Upper lobe of left lung (tissue), 6 donors: ENCODE measurements around the gene PEPD. TPM values are rescaled to one million over a fixed set of nuclear protein-coding genes. Genes with fewer than 3 reads are reported as not detected.

Experiments used
- ATAC-seq, 2 donors: fragments of 200-7000 bp; cut with Tn5 transposase; one replicate each; pipeline ENCODE4 v1.9.1; 2022; ENCODE audit warnings: mild to moderate bottlenecking in 2 of 2, moderate library complexity in 2 of 2; ENCODE audit not compliant: low FRiP score in 2 of 2
- DNase-seq, 2 donors: peaks; one replicate each; pipeline ENCODE4 v3.0.0-alpha.2; 2019 to 2020
- H3K27ac ChIP-seq, 4 donors: fragments of 200-600 bp; sonication (generic); one replicate each; pipeline ENCODE4 v1.5.1; 2016 to 2019
- H3K27me3 ChIP-seq, 4 donors: fragments of 200-600 bp; sonication (generic); one replicate each; pipeline ENCODE4 v1.5.1; 2017 to 2019
- H3K36me3 ChIP-seq, 4 donors: fragments of 200-600 bp; sonication (generic); one replicate each; pipeline ENCODE4 v1.5.1; 2016 to 2019
- H3K4me1 ChIP-seq, 4 donors: fragments of 200-600 bp; sonication (generic); one replicate each; pipeline ENCODE4 v1.5.1; 2018 to 2019
- H3K4me3 ChIP-seq, 4 donors: fragments of 200-600 bp; sonication (generic); one replicate each; pipeline ENCODE4 v1.5.1; 2017 to 2019; ENCODE audit warnings: mild to moderate bottlenecking in 2 of 4, moderate library complexity in 1 of 4
- H3K9me3 ChIP-seq, 4 donors: fragments of 200-600 bp; sonication (generic); one replicate each; pipeline ENCODE4 v1.5.1; 2018 to 2019
- EP300 ChIP-seq, 4 donors: sonication (generic); formaldehyde crosslinking; IDR thresholded peaks; one replicate each; pipeline ENCODE4 v1.5.1; 2017; ENCODE audit warnings: antibody characterized with exemption in 4 of 4, control low read depth in 2 of 4
- POLR2A ChIP-seq, 4 donors: fragments of 450-650 bp; IDR thresholded peaks; one replicate each; pipeline ENCODE4 v1.5.1; 2016 to 2017; ENCODE audit warnings: antibody characterized with exemption in 4 of 4, mild to moderate bottlenecking in 2 of 4
- POLR2AphosphoS5 ChIP-seq, 2 donors: sonication (generic); formaldehyde crosslinking; IDR thresholded peaks; one replicate each; pipeline ENCODE4 v1.5.1; 2017; ENCODE audit warnings: antibody characterized with exemption in 2 of 2
- WGBS, 2 donors: methylation state at CpG; one replicate each; pipeline ENCODE4 v1.1.5; 2017 to 2018; 5-methylcytosine and 5-hydroxymethylcytosine counted together
- total RNA-seq, 6 donors: library from RNA; depleted of rRNA in 4 of 6; stranded (reverse); fragments of >200 nt in 4 of 6; gene quantifications; one replicate each; pipeline versions ENCODE4 v1.1.0 to v1.2.1, GENCODE V29; 2016 to 2021
- TF ChIP-seq, protein P1 (sequence below), 6 experiments: fragments of 450-650 bp in 4 of 6; fragments of 200-600 bp in 2 of 6; sonication (generic) in 2 of 6; IDR thresholded peaks; one replicate each; pipeline ENCODE4 v1.5.1; 2016 to 2019; ENCODE audit warnings: antibody characterized with exemption in 6 of 6
- donor health status: DM: no; HTN: no; CAD: no; lungs with moderate emphysema.
- donor health status: DM: no; HTN: yes; CAD: no; lungs with severe emphysema.

The PEPD gene
- total RNA-seq, 6 donors from 2014 or later, result 30.4 to 106 (median 80.6) TPM

DNA sequence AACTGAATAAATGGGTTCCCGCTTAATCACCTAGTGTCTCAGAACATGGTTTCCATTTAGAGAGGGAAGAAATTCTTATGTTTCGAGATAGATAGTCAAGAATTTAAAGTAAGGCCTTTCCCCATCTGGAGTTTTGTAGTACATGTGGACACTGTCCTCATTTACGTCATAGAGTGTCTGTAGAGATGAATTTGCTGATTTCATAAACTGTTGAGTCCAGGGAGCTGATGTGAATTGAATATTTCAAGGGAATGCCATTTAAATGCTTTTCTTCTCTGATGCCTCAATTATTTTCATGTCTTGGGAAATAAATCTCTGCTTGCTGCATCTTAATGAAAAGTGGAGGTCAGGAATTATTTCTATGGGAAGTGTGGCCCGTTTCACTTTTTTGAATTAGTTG lies 138.6 kb downstream of the PEPD start:
- no peak for TF ChIP-seq POLR2A (IDR thresholded peaks at IDR 0.05)
- TF ChIP-seq, protein P1, sequence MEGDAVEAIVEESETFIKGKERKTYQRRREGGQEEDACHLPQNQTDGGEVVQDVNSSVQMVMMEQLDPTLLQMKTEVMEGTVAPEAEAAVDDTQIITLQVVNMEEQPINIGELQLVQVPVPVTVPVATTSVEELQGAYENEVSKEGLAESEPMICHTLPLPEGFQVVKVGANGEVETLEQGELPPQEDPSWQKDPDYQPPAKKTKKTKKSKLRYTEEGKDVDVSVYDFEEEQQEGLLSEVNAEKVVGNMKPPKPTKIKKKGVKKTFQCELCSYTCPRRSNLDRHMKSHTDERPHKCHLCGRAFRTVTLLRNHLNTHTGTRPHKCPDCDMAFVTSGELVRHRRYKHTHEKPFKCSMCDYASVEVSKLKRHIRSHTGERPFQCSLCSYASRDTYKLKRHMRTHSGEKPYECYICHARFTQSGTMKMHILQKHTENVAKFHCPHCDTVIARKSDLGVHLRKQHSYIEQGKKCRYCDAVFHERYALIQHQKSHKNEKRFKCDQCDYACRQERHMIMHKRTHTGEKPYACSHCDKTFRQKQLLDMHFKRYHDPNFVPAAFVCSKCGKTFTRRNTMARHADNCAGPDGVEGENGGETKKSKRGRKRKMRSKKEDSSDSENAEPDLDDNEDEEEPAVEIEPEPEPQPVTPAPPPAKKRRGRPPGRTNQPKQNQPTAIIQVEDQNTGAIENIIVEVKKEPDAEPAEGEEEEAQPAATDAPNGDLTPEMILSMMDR (IDR thresholded peaks at IDR 0.05), result no peak
- no peak for TF ChIP-seq EP300 (IDR thresholded peaks at IDR 0.05)
- TF ChIP-seq POLR2AphosphoS5 (IDR thresholded peaks at IDR 0.05), result no peak
- no peak for DNase-seq

DNA sequence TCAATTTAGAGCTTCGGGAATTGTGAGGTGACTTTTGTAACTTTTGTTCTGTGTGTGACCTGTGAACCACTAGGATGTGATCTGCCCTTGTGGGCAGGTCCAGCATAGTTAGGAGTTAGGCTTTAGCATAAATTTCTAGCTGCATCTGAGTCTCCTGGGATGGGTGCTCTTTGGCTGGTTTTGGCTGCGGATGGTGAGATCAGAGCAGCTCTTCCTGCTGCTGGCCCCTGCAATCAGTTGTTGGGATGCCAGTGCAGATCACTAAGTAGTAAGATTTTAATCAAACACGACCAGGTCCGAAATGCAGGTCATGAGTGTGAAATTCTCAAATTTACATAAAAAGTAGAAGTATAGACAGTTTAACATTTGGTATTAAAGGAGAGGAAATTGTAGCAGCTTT lies 139.6 kb downstream of the PEPD start:
- Histone ChIP-seq H3K4me1 (peaks cover 6 to 15% (median 11%) of the 10 kb centered on the region in 4 donors), H3K36me3 (peaks cover 8 to 48% (median 21%) of the 10 kb centered on the region in 4 donors), H3K27ac (no peak overlapping the region), H3K9me3 (no peaks in the 10 kb centered on the region), H3K27me3 (no peaks in the 10 kb centered on the region), H3K4me3 (no peak overlapping the region)
- WGBS, 2 donors, result 90 to 97% methylated on average over 4 of the region's 4 CpGs
- ATAC-seq (no peak), DNase-seq (no peak)
- TF ChIP-seq, protein P1 (IDR thresholded peaks at IDR 0.05), result no peak

More for the DNA sequence above, 138.6 kb downstream of the PEPD start:
- H3K9me3 ChIP-seq, result no peaks in the 10 kb centered on the region
- peaks cover under 1 to 13% (median 3%) of the 10 kb centered on the region in 4 donors for H3K4me1 ChIP-seq
- no peak for ATAC-seq
- peaks cover 8 to 58% (median 28%) of the 10 kb centered on the region in 4 donors for H3K36me3 ChIP-seq
- no peak overlapping the region for H3K27ac ChIP-seq
- whole genome bisulfite sequencing, 2 donors, result 90 to 92% methylated on average over 4 of the region's 4 CpGs
- no peaks in the 10 kb centered on the region for H3K27me3 ChIP-seq
- H3K4me3 ChIP-seq, result no peak overlapping the region

DNA sequence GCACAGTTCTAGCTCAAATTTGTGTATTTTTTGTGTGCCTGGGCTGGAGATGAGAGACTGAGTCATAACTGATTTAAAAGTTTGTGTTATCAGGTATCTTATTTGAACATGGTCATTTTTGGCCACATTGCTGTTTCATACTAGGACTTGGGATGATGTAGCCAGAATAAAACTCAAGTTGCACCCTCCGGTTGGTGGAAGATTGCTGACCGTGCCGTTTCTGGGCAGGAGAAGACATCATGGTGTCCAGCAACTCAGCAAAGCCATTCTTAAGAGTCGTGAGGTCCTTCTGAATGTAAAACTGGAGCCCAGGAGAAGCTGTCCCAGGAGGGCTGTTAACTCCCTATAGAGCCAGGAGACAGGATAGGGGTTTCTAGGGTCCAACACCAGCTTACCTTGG lies 140.5 kb downstream of the PEPD start:
- DNase-seq (no peak), ATAC-seq (no peak)
- Histone ChIP-seq H3K9me3 (no peaks in the 10 kb centered on the region), H3K4me1 (peaks cover 15 to 24% (median 19%) of the 10 kb centered on the region in 4 donors), H3K36me3 (peaks cover 6 to 39% (median 16%) of the 10 kb centered on the region in 4 donors), H3K4me3 (no peak overlapping the region), H3K27me3 (no peaks in the 10 kb centered on the region), H3K27ac (no peak overlapping the region)
- TF ChIP-seq, protein P1 (IDR thresholded peaks at IDR 0.05), result no peak
- TF ChIP-seq POLR2AphosphoS5 (IDR thresholded peaks at IDR 0.05) (no peak), POLR2A (IDR thresholded peaks at IDR 0.05) (no peak), EP300 (IDR thresholded peaks at IDR 0.05) (no peak)
- 92 to 94% methylated on average over 4 of the region's 4 CpGs for WGBS, 2 donors

DNA sequence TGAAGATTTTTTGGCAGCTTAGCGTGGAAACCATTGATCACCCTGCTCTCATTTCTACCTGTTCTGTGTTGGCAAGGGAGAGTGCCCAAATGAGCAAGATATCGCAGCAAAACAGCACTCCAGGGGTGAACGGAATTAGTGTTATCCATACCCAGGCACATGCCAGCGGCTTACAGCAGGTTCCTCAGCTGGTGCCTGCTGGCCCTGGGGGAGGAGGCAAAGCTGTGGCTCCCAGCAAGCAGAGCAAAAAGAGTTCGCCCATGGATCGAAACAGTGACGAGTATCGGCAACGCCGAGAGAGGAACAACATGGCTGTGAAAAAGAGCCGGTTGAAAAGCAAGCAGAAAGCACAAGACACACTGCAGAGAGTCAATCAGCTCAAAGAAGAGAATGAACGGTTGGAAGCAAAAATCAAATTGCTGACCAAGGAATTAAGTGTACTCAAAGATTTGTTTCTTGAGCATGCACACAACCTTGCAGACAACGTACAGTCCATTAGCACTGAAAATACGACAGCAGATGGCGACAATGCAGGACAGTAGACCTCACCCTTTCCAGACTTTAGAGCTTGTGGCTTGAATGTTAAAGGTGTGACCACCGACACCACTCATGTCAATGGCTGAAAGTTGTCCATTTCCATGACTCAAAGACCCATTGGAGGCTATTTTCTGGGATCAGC lies 142.3 kb downstream of the PEPD start:
- no peak overlapping the region for H3K27ac ChIP-seq
- ATAC-seq, result no peak
- H3K9me3 ChIP-seq, result no peaks in the 10 kb centered on the region
- DNase-seq, result no peak
- H3K4me3 ChIP-seq, result no peak overlapping the region
- H3K36me3 ChIP-seq, result peaks cover 6 to 33% (median 15%) of the 10 kb centered on the region in 4 donors
- H3K4me1 ChIP-seq, result peaks cover 30 to 41% (median 33%) of the 10 kb centered on the region in 4 donors
- TF ChIP-seq EP300 (IDR thresholded peaks at IDR 0.05), result no peak
- no peak for TF ChIP-seq POLR2AphosphoS5 (IDR thresholded peaks at IDR 0.05)
- TF ChIP-seq, protein P1 (IDR thresholded peaks at IDR 0.05), result no peak
- no peak for TF ChIP-seq POLR2A (IDR thresholded peaks at IDR 0.05)
- no peaks in the 10 kb centered on the region for H3K27me3 ChIP-seq
- WGBS, 2 donors, result 93 to 98% methylated on average over 16 of the region's 16 CpGs
